HEK293 (cell line): Measurements from ENCODE around the gene ATF6B.

Experiments
- CTCF ChIA-PET: fragments of 350-600 bp; formaldehyde crosslinking; extraction: SDS; loops from one replicate; lab custom pipeline; 2021; ENCODE audit warnings: antibody characterized with exemption; lab: Yijun Ruan, JAX
- POLR2A ChIA-PET: fragments of 300-600 bp; formaldehyde crosslinking; extraction: SDS; loops from one replicate; lab custom pipeline; 2020; ENCODE audit warnings: antibody characterized with exemption, inconsistent platforms; lab: Yijun Ruan, JAX
- H3K27ac ChIP-seq: fragments of 200-500 bp; sonication (Bioruptor generic); 2 replicates; pipeline ENCODE4 v1.5.1; 2014; ENCODE audit warnings: low read depth, low read length, control low read depth, inconsistent platforms; ENCODE audit errors: extremely low read depth
- H3K36me3 ChIP-seq, 2 experiments: fragments of 200-500 bp in 1 of 2; sonication (Bioruptor generic) in 1 of 2; 1 replicate in 1 of 2; 2 replicates in 1 of 2; pipeline ENCODE4 v1.5.1; 2014 to 2017; ENCODE audit warnings: inconsistent platforms in 2 of 2, low read length in 2 of 2; ENCODE audit not compliant: control insufficient read depth in 2 of 2, insufficient read depth in 1 of 2
- H3K4me1 ChIP-seq: fragments of 200-500 bp; sonication (Bioruptor generic); 2 replicates; pipeline ENCODE4 v1.5.1; 2014; ENCODE audit warnings: mild to moderate bottlenecking, low read length, inconsistent platforms; ENCODE audit not compliant: control insufficient read depth, insufficient read depth
- H3K4me3 ChIP-seq: 2 replicates; pipeline ENCODE4 v1.5.1; 2011; ENCODE audit warnings: low read depth, mild to moderate bottlenecking, control low read depth, low read length, moderate library complexity
- H3K9me3 ChIP-seq: fragments of 200-500 bp; sonication (Bioruptor generic); 2 replicates; pipeline ENCODE4 v1.5.1; 2014; ENCODE audit warnings: low read depth, low read length, inconsistent platforms; ENCODE audit not compliant: control insufficient read depth, insufficient read depth
- KLF10 ChIP-seq: fragments of 450-650 bp; IDR thresholded peaks from 2 replicates; pipeline ENCODE4 v1.5.1; 2018; ENCODE audit warnings: missing biosample characterization, mild to moderate bottlenecking, missing genetic modification characterization
- YY2 ChIP-seq: fragments of 450-650 bp; formaldehyde crosslinking; IDR thresholded peaks from 2 replicates; pipeline ENCODE4 v1.5.1; 2016; ENCODE audit warnings: missing biosample characterization, missing genetic modification characterization
- ZNF157 ChIP-seq: fragments of 450-650 bp; formaldehyde crosslinking; IDR thresholded peaks from 2 replicates; pipeline ENCODE4 v1.5.1; 2016; ENCODE audit warnings: missing biosample characterization, missing genetic modification characterization
- ZNF223 ChIP-seq: fragments of 450-650 bp; formaldehyde crosslinking; IDR thresholded peaks from 2 replicates; pipeline ENCODE4 v1.5.1; 2016; ENCODE audit warnings: missing biosample characterization, missing genetic modification characterization
- ZNF23 ChIP-seq: fragments of 450-650 bp; formaldehyde crosslinking; IDR thresholded peaks from 2 replicates; pipeline ENCODE4 v1.5.1; 2016; ENCODE audit warnings: missing biosample characterization, missing genetic modification characterization, borderline replicate concordance
- ZNF426 ChIP-seq: fragments of 450-650 bp; formaldehyde crosslinking; IDR thresholded peaks from 2 replicates; pipeline ENCODE4 v1.5.1; 2017; ENCODE audit warnings: missing biosample characterization, missing genetic modification characterization, mild to moderate bottlenecking, inconsistent platforms, moderate library complexity
- ZNF555 ChIP-seq: fragments of 450-650 bp; formaldehyde crosslinking; conservative IDR thresholded peaks from 2 replicates; pipeline ENCODE4 v1.5.1; 2017; ENCODE audit warnings: missing biosample characterization, mild to moderate bottlenecking, missing genetic modification characterization, inconsistent platforms
- ZNF560 ChIP-seq: fragments of 450-650 bp; formaldehyde crosslinking; IDR thresholded peaks from 2 replicates; pipeline ENCODE4 v1.5.1; 2017; ENCODE audit warnings: missing biosample characterization, missing genetic modification characterization, borderline replicate concordance
- ZNF626 ChIP-seq: fragments of 450-650 bp; sonication (Bioruptor Pico); formaldehyde crosslinking; IDR thresholded peaks from 2 replicates; pipeline ENCODE4 v1.5.1; 2018; ENCODE audit warnings: missing biosample characterization, missing genetic modification characterization, inconsistent platforms
- TF ChIP-seq, protein P1 (sequence below): fragments of 450-650 bp; formaldehyde crosslinking; IDR thresholded peaks from 2 replicates; pipeline ENCODE4 v1.5.1; 2016; ENCODE audit warnings: missing biosample characterization, missing genetic modification characterization
- TF ChIP-seq, protein P2 (sequence below): fragments of 450-650 bp; formaldehyde crosslinking; IDR thresholded peaks from 2 replicates; pipeline ENCODE4 v1.5.1; 2017; ENCODE audit warnings: missing biosample characterization, missing genetic modification characterization
- TF ChIP-seq, protein P3 (sequence below): fragments of 450-650 bp; formaldehyde crosslinking; IDR thresholded peaks from 2 replicates; pipeline ENCODE4 v1.5.1; 2016; ENCODE audit warnings: missing biosample characterization, missing genetic modification characterization
- TF ChIP-seq, protein P4 (sequence below): fragments of 450-650 bp; formaldehyde crosslinking; IDR thresholded peaks from 2 replicates; pipeline ENCODE4 v1.5.1; 2016; ENCODE audit warnings: missing biosample characterization, missing genetic modification characterization, borderline replicate concordance
- TF ChIP-seq, protein P5 (sequence below): fragments of 450-650 bp; formaldehyde crosslinking; IDR thresholded peaks from 2 replicates; pipeline ENCODE4 v1.5.0; 2017; ENCODE audit warnings: missing biosample characterization, missing genetic modification characterization, borderline replicate concordance

ATF6B gene

DNA sequence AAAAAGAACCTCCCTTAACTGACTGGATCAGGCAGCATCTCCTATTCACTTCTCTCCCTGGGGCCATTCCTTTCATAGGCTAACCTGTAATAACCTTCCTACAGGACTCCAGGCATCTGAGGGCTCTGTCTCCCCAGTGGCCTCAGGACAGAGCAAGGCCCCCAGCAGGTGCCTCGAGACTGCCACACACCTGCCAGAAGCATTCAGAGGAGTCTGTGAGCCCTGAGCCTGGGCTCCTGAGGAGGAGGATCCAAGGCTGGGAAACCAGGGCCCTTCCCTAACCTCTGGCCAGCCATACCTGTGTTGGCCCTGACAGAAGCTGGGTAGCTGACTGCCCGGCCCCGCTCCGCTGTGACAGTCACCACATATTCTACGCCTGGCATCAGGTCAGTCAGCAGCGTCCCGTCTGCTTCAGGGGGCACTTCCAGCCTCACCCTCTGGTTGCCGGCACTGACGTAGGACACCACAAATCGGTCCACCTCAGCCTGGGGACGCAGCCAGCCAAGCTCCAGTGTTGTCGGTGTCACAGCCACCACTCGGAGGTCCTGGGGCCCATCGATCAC, 39.5 kb downstream of the ATF6B start:
- H3K4me1 ChIP-seq: peaks cover 10% of the 10 kb centered on the region
- TF ChIP-seq YY2 (tag by site-specific recombination) (no peak), ZNF157 (tag by site-specific recombination) (no peak), ZNF426 (tag by site-specific recombination) (no peak), KLF10 (tag by site-specific recombination) (no peak), ZNF555 (tag by site-specific recombination) (no peak), ZNF626 (no peak), ZNF223 (tag by site-specific recombination) (no peak), ZNF560 (tag by site-specific recombination) (no peak), ZNF23 (tag by site-specific recombination) (no peak)
- TF ChIP-seq, protein P1, sequence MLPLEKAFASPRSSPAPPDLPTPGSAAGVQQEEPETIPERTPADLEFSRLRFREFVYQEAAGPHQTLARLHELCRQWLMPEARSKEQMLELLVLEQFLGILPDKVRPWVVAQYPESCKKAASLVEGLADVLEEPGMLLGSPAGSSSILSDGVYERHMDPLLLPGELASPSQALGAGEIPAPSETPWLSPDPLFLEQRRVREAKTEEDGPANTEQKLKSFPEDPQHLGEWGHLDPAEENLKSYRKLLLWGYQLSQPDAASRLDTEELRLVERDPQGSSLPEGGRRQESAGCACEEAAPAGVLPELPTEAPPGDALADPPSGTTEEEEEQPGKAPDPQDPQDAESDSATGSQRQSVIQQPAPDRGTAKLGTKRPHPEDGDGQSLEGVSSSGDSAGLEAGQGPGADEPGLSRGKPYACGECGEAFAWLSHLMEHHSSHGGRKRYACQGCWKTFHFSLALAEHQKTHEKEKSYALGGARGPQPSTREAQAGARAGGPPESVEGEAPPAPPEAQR (tag by site-specific recombination): no peak
- TF ChIP-seq, protein P2, sequence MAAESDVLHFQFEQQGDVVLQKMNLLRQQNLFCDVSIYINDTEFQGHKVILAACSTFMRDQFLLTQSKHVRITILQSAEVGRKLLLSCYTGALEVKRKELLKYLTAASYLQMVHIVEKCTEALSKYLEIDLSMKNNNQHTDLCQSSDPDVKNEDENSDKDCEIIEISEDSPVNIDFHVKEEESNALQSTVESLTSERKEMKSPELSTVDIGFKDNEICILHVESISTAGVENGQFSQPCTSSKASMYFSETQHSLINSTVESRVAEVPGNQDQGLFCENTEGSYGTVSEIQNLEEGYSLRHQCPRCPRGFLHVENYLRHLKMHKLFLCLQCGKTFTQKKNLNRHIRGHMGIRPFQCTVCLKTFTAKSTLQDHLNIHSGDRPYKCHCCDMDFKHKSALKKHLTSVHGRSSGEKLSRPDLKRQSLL (tag by site-specific recombination): no peak
- TF ChIP-seq, protein P3, sequence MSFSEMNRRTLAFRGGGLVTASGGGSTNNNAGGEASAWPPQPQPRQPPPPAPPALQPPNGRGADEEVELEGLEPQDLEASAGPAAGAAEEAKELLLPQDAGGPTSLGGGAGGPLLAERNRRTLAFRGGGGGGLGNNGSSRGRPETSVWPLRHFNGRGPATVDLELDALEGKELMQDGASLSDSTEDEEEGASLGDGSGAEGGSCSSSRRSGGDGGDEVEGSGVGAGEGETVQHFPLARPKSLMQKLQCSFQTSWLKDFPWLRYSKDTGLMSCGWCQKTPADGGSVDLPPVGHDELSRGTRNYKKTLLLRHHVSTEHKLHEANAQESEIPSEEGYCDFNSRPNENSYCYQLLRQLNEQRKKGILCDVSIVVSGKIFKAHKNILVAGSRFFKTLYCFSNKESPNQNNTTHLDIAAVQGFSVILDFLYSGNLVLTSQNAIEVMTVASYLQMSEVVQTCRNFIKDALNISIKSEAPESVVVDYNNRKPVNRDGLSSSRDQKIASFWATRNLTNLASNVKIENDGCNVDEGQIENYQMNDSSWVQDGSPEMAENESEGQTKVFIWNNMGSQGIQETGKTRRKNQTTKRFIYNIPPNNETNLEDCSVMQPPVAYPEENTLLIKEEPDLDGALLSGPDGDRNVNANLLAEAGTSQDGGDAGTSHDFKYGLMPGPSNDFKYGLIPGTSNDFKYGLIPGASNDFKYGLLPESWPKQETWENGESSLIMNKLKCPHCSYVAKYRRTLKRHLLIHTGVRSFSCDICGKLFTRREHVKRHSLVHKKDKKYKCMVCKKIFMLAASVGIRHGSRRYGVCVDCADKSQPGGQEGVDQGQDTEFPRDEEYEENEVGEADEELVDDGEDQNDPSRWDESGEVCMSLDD (tag by site-specific recombination): no peak
- TF ChIP-seq, protein P4, sequence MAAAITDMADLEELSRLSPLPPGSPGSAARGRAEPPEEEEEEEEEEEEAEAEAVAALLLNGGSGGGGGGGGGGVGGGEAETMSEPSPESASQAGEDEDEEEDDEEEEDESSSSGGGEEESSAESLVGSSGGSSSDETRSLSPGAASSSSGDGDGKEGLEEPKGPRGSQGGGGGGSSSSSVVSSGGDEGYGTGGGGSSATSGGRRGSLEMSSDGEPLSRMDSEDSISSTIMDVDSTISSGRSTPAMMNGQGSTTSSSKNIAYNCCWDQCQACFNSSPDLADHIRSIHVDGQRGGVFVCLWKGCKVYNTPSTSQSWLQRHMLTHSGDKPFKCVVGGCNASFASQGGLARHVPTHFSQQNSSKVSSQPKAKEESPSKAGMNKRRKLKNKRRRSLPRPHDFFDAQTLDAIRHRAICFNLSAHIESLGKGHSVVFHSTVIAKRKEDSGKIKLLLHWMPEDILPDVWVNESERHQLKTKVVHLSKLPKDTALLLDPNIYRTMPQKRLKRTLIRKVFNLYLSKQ: no peak
- TF ChIP-seq, protein P5, sequence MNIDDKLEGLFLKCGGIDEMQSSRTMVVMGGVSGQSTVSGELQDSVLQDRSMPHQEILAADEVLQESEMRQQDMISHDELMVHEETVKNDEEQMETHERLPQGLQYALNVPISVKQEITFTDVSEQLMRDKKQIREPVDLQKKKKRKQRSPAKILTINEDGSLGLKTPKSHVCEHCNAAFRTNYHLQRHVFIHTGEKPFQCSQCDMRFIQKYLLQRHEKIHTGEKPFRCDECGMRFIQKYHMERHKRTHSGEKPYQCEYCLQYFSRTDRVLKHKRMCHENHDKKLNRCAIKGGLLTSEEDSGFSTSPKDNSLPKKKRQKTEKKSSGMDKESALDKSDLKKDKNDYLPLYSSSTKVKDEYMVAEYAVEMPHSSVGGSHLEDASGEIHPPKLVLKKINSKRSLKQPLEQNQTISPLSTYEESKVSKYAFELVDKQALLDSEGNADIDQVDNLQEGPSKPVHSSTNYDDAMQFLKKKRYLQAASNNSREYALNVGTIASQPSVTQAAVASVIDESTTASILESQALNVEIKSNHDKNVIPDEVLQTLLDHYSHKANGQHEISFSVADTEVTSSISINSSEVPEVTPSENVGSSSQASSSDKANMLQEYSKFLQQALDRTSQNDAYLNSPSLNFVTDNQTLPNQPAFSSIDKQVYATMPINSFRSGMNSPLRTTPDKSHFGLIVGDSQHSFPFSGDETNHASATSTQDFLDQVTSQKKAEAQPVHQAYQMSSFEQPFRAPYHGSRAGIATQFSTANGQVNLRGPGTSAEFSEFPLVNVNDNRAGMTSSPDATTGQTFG (tag by site-specific recombination): no peak
- no peaks in the 10 kb centered on the region for H3K36me3 ChIP-seq
- no peak overlapping the region for H3K4me3 ChIP-seq
- H3K27ac ChIP-seq: no peak overlapping the region
- no peaks in the 10 kb centered on the region for H3K9me3 ChIP-seq
- CTCF ChIA-PET: interaction anchor here (0.7 to 1.3 kb wide), 4 partner anchors 9 to 542 kb away, joined by 3 read pairs; partner anchors contain the start of gene ATP6V1G2
- POLR2A ChIA-PET: interaction anchor here (0.5 kb wide), 1 partner anchor 159 kb away, joined by 3 read pairs; no protein-coding TSS in a partner anchor
